DND-41 (cell line): ENCODE measurements around the gene NAPB.

Experiments used
- ATAC-seq: fragments of 200-7000 bp; cut with Tn5 transposase; 3 replicates; pipeline ENCODE4 v1.9.1; 2021; ENCODE audit warnings: low read depth; ENCODE audit not compliant: insufficient read depth
- DNase-seq: peaks from one replicate; pipeline ENCODE4 v3.0.0-alpha.2; 2020
- H2AFZ ChIP-seq: 2 replicates; pipeline ENCODE4 v1.6.0; 2012; ENCODE audit warnings: low read depth, low read length
- H3K27ac ChIP-seq: 2 replicates; pipeline ENCODE4 v1.5.1; 2012; ENCODE audit warnings: low read length, inconsistent platforms
- H3K27me3 ChIP-seq: fragments of 200-600 bp; sonication (generic); 2 replicates; pipeline ENCODE4 v1.6.0; 2012; ENCODE audit warnings: low read length, mild to moderate bottlenecking, inconsistent platforms; ENCODE audit not compliant: insufficient read depth, poor library complexity
- H3K36me3 ChIP-seq: 2 replicates; pipeline ENCODE4 v1.5.1; 2012; ENCODE audit warnings: low read length, inconsistent platforms; ENCODE audit not compliant: insufficient read depth
- H3K4me1 ChIP-seq: 2 replicates; pipeline ENCODE4 v1.5.1; 2012; ENCODE audit warnings: mild to moderate bottlenecking, low read length; ENCODE audit not compliant: insufficient read depth
- H3K4me2 ChIP-seq: 2 replicates; pipeline ENCODE4 v1.6.0; 2012; ENCODE audit warnings: mild to moderate bottlenecking, moderate library complexity, low read length, inconsistent platforms; ENCODE audit not compliant: insufficient read depth
- H3K4me3 ChIP-seq, 2 experiments: fragments of 200-600 bp in 1 of 2; shearing (Covaris generic) in 1 of 2; 2 replicates each; pipeline ENCODE4 v1.5.1; 2012 to 2016; ENCODE audit warnings: inconsistent platforms in 2 of 2, low read length in 2 of 2, mild to moderate bottlenecking in 2 of 2, low read depth in 1 of 2, moderate library complexity in 1 of 2
- H3K79me2 ChIP-seq: 2 replicates; pipeline ENCODE4 v1.6.0; 2012; ENCODE audit warnings: low read length, inconsistent platforms; ENCODE audit not compliant: insufficient read depth
- H3K9ac ChIP-seq: 2 replicates; pipeline ENCODE4 v1.6.0; 2012; ENCODE audit warnings: low read depth, mild to moderate bottlenecking, inconsistent platforms, low read length, moderate library complexity
- H3K9me3 ChIP-seq: 2 replicates; pipeline ENCODE4 v1.5.1; 2012; ENCODE audit warnings: low read length, moderate library complexity, mild to moderate bottlenecking, inconsistent platforms; ENCODE audit not compliant: insufficient read depth, severe bottlenecking
- H4K20me1 ChIP-seq: 2 replicates; pipeline ENCODE4 v1.6.0; 2012; ENCODE audit warnings: low read length; ENCODE audit not compliant: insufficient read depth
- CTCF ChIP-seq: IDR thresholded peaks from 2 replicates; pipeline ENCODE4 v1.5.1; 2012; ENCODE audit warnings: borderline replicate concordance, low read length, moderate library complexity, mild to moderate bottlenecking; ENCODE audit not compliant: poor library complexity, severe bottlenecking; ENCODE audit errors: extremely low read depth
- EZH2 ChIP-seq: IDR thresholded peaks from 3 replicates; pipeline ENCODE4 v1.6.1; 2012; ENCODE audit warnings: borderline replicate concordance, low read depth, mild to moderate bottlenecking, moderate library complexity, low read length, inconsistent platforms; ENCODE audit not compliant: severe bottlenecking

Gene NAPB

GRCh38 chr20:23452776-23453175 is 31.5 kb upstream of the NAPB start, which contains the start of gene CST11:
Gene CST11 (minus strand): TSS chr20:23452876. CDS start chr20:23452811, 65 bp downstream.
- Histone ChIP-seq H2AFZ (no peak within 1 kb of the TSS), H3K4me3 (no peak within 1 kb of the TSS), H4K20me1 (no peaks in the 10 kb centered on the region), H3K36me3 (no peaks in the 10 kb centered on the region), H3K4me1 (peaks cover 19% of the 10 kb centered on the region), H3K9me3 (no peaks in the 10 kb centered on the region), H3K9ac (no peak within 1 kb of the TSS), H3K79me2 (no peaks in the 10 kb centered on the region), H3K27me3 (no peaks in the 10 kb centered on the region), H3K27ac (no peak within 1 kb of the TSS), H3K4me2 (no peak within 1 kb of the TSS)
- ATAC-seq (no peak), DNase-seq (no peak)
- TF ChIP-seq CTCF (no peak), EZH2 (no peak)

- TF ChIP-seq CTCF (no peak), EZH2 (no peak)
- no peak overlapping the region for H2AFZ ChIP-seq
Measured at GRCh38 chr20:23451956-23452487, 30.7 kb upstream of the NAPB start.

GRCh38 chr20:23450877-23451276 is 29.6 kb upstream of the NAPB start:
- H3K4me2 ChIP-seq, result no peak overlapping the region
- no peak for TF ChIP-seq CTCF
- no peak for TF ChIP-seq EZH2
- H3K36me3 ChIP-seq, result no peaks in the 10 kb centered on the region
- no peak overlapping the region for H3K27ac ChIP-seq
- no peaks in the 10 kb centered on the region for H3K79me2 ChIP-seq
- H2AFZ ChIP-seq, result no peak overlapping the region
- no peaks in the 10 kb centered on the region for H3K27me3 ChIP-seq
- no peak overlapping the region for H3K4me3 ChIP-seq
- no peaks in the 10 kb centered on the region for H3K9me3 ChIP-seq
- no peak overlapping the region for H3K9ac ChIP-seq
- DNase-seq (no peak), ATAC-seq (no peak)
- H3K4me1 ChIP-seq, result peaks cover 6% of the 10 kb centered on the region
- no peaks in the 10 kb centered on the region for H4K20me1 ChIP-seq

More at GRCh38 chr20:23451956-23452487, 30.7 kb upstream of the NAPB start:
- Histone ChIP-seq H4K20me1 (no peaks in the 10 kb centered on the region), H3K4me1 (peaks cover 18% of the 10 kb centered on the region), H3K4me2 (no peak overlapping the region), H3K9ac (no peak overlapping the region), H3K9me3 (no peaks in the 10 kb centered on the region), H3K27me3 (no peaks in the 10 kb centered on the region), H3K4me3 (no peak overlapping the region), H3K79me2 (no peaks in the 10 kb centered on the region), H3K36me3 (no peaks in the 10 kb centered on the region), H3K27ac (no peak overlapping the region)
- ATAC-seq, result no peak
- no peak for DNase-seq

- Histone ChIP-seq H3K36me3 (no peaks in the 10 kb centered on the region), H3K9me3 (no peaks in the 10 kb centered on the region), H3K4me3 (no peak overlapping the region), H3K4me2 (no peak overlapping the region), H2AFZ (no peak overlapping the region), H3K27me3 (no peaks in the 10 kb centered on the region), H3K79me2 (no peaks in the 10 kb centered on the region), H3K9ac (no peak overlapping the region), H3K27ac (no peak overlapping the region), H3K4me1 (no peaks in the 10 kb centered on the region), H4K20me1 (no peaks in the 10 kb centered on the region)
- DNase-seq, result peak; percentile 42
- no peak for TF ChIP-seq EZH2
- no peak for TF ChIP-seq CTCF
- peak; percentile 89 for ATAC-seq
Measured at GRCh38 chr20:23449421-23449820, 28.1 kb upstream of the NAPB start.
